Sigmoid colon (tissue), 4 donors: ENCODE measurements around the gene ATP6V0D1.

Experiments
- EP300 ChIP-seq, 4 donors: sonication (generic); formaldehyde crosslinking; IDR thresholded peaks; one replicate each; pipeline ENCODE4 v1.6.1; 2017; ENCODE audit warnings: antibody characterized with exemption in 4 of 4
- POLR2A ChIP-seq, 2 donors: fragments of 450-650 bp; IDR thresholded peaks; one replicate each; pipeline ENCODE4 v1.6.1; 2016; ENCODE audit warnings: antibody characterized with exemption in 2 of 2, mild to moderate bottlenecking in 2 of 2, moderate library complexity in 2 of 2
- POLR2AphosphoS5 ChIP-seq, 4 donors: sonication (generic); formaldehyde crosslinking; IDR thresholded peaks; one replicate each; pipeline ENCODE4 v1.6.1; 2017; ENCODE audit warnings: antibody characterized with exemption in 4 of 4
- TF ChIP-seq, protein P1 (sequence below), 4 experiments: fragments of 450-650 bp in 3 of 4; fragments of 200-600 bp in 1 of 4; IDR thresholded peaks; one replicate each; pipeline ENCODE4 v1.5.1; 2016 to 2019; ENCODE audit warnings: antibody characterized with exemption in 4 of 4, mild to moderate bottlenecking in 3 of 4, moderate library complexity in 2 of 4

DNA sequence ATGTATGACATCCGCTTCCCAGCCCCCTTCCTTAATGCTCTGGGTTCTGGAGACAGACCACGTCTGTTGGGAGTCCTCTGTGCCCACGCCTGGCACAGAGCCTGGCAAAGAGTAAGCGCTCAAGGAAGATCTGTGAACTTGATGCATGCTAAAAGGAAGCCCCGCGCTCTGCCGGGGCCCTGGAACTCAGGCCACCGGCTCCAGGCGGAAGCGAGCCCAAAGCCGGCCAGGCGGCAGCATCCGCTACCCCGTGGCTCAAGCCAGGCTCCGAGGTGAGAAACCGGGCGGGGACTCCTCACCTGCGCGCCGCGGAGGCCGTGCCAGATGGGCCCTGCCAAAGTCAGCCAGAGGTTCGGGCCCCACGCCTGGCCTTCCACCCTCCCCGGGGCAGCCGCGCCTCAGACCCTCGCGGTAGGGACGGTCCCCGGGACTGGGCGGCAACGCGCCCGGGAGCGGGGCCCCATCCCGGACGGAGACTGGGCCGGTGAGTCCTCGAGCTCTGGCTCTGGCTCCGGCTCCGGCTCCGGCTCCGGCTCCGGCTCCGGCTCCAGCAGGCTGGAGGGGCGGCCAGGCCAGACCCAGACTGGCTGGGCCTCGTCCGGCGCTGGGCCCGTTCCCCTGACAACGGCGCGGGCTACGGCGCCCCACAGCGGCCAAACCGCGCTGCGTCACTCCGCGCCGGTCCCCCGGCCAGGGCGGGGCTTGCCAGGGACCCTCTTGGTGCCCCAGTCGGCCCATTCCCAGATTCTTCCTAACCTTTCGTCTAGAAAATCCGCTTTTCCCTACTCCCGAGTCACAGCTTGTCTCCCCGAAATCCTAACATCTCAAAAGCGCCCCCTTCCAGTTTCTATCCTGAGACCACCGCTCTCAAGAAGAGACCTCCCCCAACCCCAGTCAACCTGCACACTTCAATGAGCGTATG is 64.8 kb downstream of the ATP6V0D1 start, which contains the start of gene ZDHHC1:
- TF ChIP-seq, protein P1, sequence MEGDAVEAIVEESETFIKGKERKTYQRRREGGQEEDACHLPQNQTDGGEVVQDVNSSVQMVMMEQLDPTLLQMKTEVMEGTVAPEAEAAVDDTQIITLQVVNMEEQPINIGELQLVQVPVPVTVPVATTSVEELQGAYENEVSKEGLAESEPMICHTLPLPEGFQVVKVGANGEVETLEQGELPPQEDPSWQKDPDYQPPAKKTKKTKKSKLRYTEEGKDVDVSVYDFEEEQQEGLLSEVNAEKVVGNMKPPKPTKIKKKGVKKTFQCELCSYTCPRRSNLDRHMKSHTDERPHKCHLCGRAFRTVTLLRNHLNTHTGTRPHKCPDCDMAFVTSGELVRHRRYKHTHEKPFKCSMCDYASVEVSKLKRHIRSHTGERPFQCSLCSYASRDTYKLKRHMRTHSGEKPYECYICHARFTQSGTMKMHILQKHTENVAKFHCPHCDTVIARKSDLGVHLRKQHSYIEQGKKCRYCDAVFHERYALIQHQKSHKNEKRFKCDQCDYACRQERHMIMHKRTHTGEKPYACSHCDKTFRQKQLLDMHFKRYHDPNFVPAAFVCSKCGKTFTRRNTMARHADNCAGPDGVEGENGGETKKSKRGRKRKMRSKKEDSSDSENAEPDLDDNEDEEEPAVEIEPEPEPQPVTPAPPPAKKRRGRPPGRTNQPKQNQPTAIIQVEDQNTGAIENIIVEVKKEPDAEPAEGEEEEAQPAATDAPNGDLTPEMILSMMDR (IDR thresholded peaks at IDR 0.05) = peak; percentile 10 to 36 (median 32)
- TF ChIP-seq POLR2AphosphoS5 (IDR thresholded peaks at IDR 0.05) (peak in 3 of 4 donors; percentile 44 to 78 (median 59)), POLR2A (IDR thresholded peaks at IDR 0.05) (peak; percentile 21), EP300 (IDR thresholded peaks at IDR 0.05) (no peak)
